Omental fat pad (tissue), 4 donors: ENCODE results near the gene SIX5. TPM values are rescaled to one million over a fixed set of nuclear protein-coding genes. Genes with fewer than 3 reads are reported as not detected.

Experiments
- ATAC-seq: fragments of 150-250 bp; one replicate; pipeline ENCODE4 v1.9.1; 2016; ENCODE audit warnings: mild to moderate bottlenecking, moderate library complexity; ENCODE audit not compliant: low FRiP score
- DNase-seq: peaks from one replicate; pipeline ENCODE4 v3.0.0-alpha.2; 2019; ENCODE audit warnings: low spot score
- CTCF ChIP-seq, 3 donors: fragments of 450-650 bp; IDR thresholded peaks; one replicate each; pipeline ENCODE4 v1.5.1; 2016 to 2017; ENCODE audit warnings: antibody characterized with exemption in 3 of 3, mild to moderate bottlenecking in 3 of 3, moderate library complexity in 2 of 3
- total RNA-seq, 4 donors: library from RNA; depleted of rRNA; stranded (reverse); fragments of >200 nt; gene quantifications; one replicate each; pipeline ENCODE4 v1.1.0, GENCODE V29; 2016

Gene SIX5
- total RNA-seq, 4 donors from 2014 or later, result 4.3 to 13.4 (median 7.8) TPM

- DNase-seq (no peak), ATAC-seq (no peak)
- TF ChIP-seq CTCF (IDR thresholded peaks at IDR 0.05), result no peak
These were observed 3.9 kb upstream of the SIX5 start for GRCh38 chr19:45772912-45773311.

- ATAC-seq, result no peak
- no peak for TF ChIP-seq CTCF (IDR thresholded peaks at IDR 0.05)
- no peak for DNase-seq
These were observed 3.2 kb upstream of the SIX5 start for GRCh38 chr19:45772130-45772840.

GRCh38 chr19:45771311-45771933, 2.4 kb upstream of the SIX5 start:
- DNase-seq, result no peak
- TF ChIP-seq CTCF (IDR thresholded peaks at IDR 0.05), result no peak
- ATAC-seq, result no peak

GRCh38 chr19:45770192-45771101, 1.4 kb upstream of the SIX5 start:
- peak; percentile 75 for ATAC-seq
- peak in 2 of 3 donors; percentile 60 to 94 for TF ChIP-seq CTCF (IDR thresholded peaks at IDR 0.05)
- peak; percentile 83 for DNase-seq

- ATAC-seq, result no peak
- no peak for DNase-seq
- TF ChIP-seq CTCF (IDR thresholded peaks at IDR 0.05), result no peak
These were observed 754 bp upstream of the SIX5 start for GRCh38 chr19:45769821-45770191.

GRCh38 chr19:45768655-45768983, 433 bp downstream of the SIX5 start:
- no peak for TF ChIP-seq CTCF (IDR thresholded peaks at IDR 0.05)
- ATAC-seq, result no peak
- DNase-seq, result no peak
